ENCODE measurements around the gene DAZAP2. TPM values are rescaled to one million over a fixed set of nuclear protein-coding genes. Genes with fewer than 3 reads are reported as not detected.

The DAZAP2 gene
- total and polyA plus RNA-seq, 9 of the 15 experiments (the other 6 are each of a cell fraction or from before 2014, with no cell fraction given), result 116 to 668 (median 227) TPM

- TF ChIP-seq SPI1 (IDR thresholded peaks at IDR 0.05; ENCODE audit: borderline replicate concordance, low read depth, low read length) (no peak), ZSCAN29 (IDR thresholded peaks at IDR 0.05) (no peak), NR2C2 (CRISPR knock-in tag; IDR thresholded peaks at IDR 0.05) (peak; percentile 71; the same call in 1 of the 2 replicates), NR2C2 (tag; IDR thresholded peaks at IDR 0.05) (no peak), FOXM1 (IDR thresholded peaks at IDR 0.05; ENCODE audit: low read depth) (no peak), FOXM1 (CRISPR knock-in tag; IDR thresholded peaks at IDR 0.05; ENCODE audit: low read depth) (no peak), HDAC8 (tag; IDR thresholded peaks at IDR 0.05) (0 out of 2 replicates have a peak, but pooled peaks have one; percentile 22), ATF1 (CRISPR knock-in tag; IDR thresholded peaks at IDR 0.05) (no peak), ATF1 (tag; IDR thresholded peaks at IDR 0.05) (no peak), STAT6 (CRISPR knock-in tag; IDR thresholded peaks at IDR 0.05) (no peak), MECOM (CRISPR knock-in tag; IDR thresholded peaks at IDR 0.05) (no peak), SREBF1 (IDR thresholded peaks at IDR 0.05; ENCODE audit: borderline replicate concordance, low read depth, low read length) (no peak), ZFP30 (CRISPR knock-in tag; IDR thresholded peaks at IDR 0.05; ENCODE audit: borderline replicate concordance) (no peak), BMI1 (IDR thresholded peaks at IDR 0.05; ENCODE audit: low read length) (no peak), NFIX (CRISPR knock-in tag; IDR thresholded peaks at IDR 0.05; ENCODE audit: low read depth) (no peak), FUS (optimal IDR thresholded peaks at IDR 0.05; ENCODE audit: low read depth, low read length) (no peak), E2F3 (CRISPR knock-in tag; IDR thresholded peaks at IDR 0.05) (0 out of 2 replicates have a peak, but pooled peaks have one; percentile 23), BACH1 (tag; IDR thresholded peaks at IDR 0.05) (no peak), HINFP (tag; conservative IDR thresholded peaks at IDR 0.05; ENCODE audit: low read depth) (no peak), HDAC2 (IDR thresholded peaks at IDR 0.05) (no peak), RAD21 (CRISPR knock-in tag; conservative IDR thresholded peaks at IDR 0.05 in 1 of 2, IDR thresholded peaks at IDR 0.05 in 1 of 2) (peak; percentile 84 to 87), MIER1 (IDR thresholded peaks at IDR 0.05; ENCODE audit: low read depth) (no peak), U2AF1 (optimal IDR thresholded peaks at IDR 0.05; ENCODE audit: low read depth, low read length) (no peak), TEAD4 (IDR thresholded peaks at IDR 0.05; ENCODE audit: low read length) (0 out of 2 replicates have a peak, but pooled peaks have one; percentile 9), TEAD4 (CRISPR knock-in tag; IDR thresholded peaks at IDR 0.05; ENCODE audit: borderline replicate concordance) (no peak), TAF1 (IDR thresholded peaks at IDR 0.05; ENCODE audit: control insufficient read depth, extremely low read depth, insufficient read depth, low read length, severe bottlenecking) (no peak), ZNF668 (CRISPR knock-in tag; IDR thresholded peaks at IDR 0.05) (no peak)
These were observed 30.8 kb downstream of the DAZAP2 start (continued) for GRCh38 chr12:51269174-51270066.

All from K562 (cell line).